SK-N-SH (cell line): ENCODE data around the gene HAUS3.

Experiments used
- ELF1 ChIP-seq: IDR thresholded peaks from 2 replicates; pipeline ENCODE4 v1.4.0; 2012
- GABPA ChIP-seq: IDR thresholded peaks from 2 replicates; pipeline ENCODE4 v1.4.0; 2012; ENCODE audit warnings: low read depth, mild to moderate bottlenecking
- SIN3A ChIP-seq: IDR thresholded peaks from 2 replicates; pipeline ENCODE4 v1.6.1; 2012; ENCODE audit warnings: low read depth, mild to moderate bottlenecking, low read length, moderate library complexity, borderline replicate concordance
- TAF1 ChIP-seq: IDR thresholded peaks from 2 replicates; pipeline ENCODE4 v1.6.1; 2012; ENCODE audit warnings: low read depth, mild to moderate bottlenecking, low read length, moderate library complexity, borderline replicate concordance
- USF2 ChIP-seq: fragments of 150-350 bp; IDR thresholded peaks from 2 replicates; pipeline ENCODE4 v1.6.1; 2017; ENCODE audit warnings: antibody characterized with exemption, low read length, low read depth, borderline replicate concordance
- TF ChIP-seq, protein P1 (sequence below): fragments of 200-600 bp; sonication (generic); IDR thresholded peaks from 2 replicates; pipeline ENCODE4 v1.6.1; 2017; ENCODE audit warnings: antibody characterized with exemption, mild to moderate bottlenecking, moderate library complexity

DNA sequence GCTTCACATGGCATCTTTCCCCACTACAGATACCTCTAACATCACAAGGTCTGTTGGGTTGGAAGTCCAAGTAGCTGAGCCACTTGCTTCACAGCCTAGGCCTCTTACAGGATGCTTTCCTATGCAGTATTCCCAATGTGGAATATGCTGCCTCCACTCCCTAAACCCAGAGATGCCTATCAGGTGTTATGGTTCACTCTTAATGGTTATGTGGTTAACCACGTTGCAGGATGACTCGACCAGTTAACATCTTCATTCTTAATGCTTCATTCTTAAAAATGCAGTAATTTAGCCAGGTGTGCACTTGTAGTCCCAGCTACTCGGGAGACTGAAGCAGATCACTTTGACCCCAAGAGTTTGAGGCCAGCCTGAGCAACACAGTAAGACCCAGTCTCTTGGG lies 24.2 kb downstream of the HAUS3 start:
- TF ChIP-seq ELF1 (no peak), TAF1 (no peak), GABPA (no peak), USF2 (no peak), SIN3A (no peak)
- TF ChIP-seq, protein P1, sequence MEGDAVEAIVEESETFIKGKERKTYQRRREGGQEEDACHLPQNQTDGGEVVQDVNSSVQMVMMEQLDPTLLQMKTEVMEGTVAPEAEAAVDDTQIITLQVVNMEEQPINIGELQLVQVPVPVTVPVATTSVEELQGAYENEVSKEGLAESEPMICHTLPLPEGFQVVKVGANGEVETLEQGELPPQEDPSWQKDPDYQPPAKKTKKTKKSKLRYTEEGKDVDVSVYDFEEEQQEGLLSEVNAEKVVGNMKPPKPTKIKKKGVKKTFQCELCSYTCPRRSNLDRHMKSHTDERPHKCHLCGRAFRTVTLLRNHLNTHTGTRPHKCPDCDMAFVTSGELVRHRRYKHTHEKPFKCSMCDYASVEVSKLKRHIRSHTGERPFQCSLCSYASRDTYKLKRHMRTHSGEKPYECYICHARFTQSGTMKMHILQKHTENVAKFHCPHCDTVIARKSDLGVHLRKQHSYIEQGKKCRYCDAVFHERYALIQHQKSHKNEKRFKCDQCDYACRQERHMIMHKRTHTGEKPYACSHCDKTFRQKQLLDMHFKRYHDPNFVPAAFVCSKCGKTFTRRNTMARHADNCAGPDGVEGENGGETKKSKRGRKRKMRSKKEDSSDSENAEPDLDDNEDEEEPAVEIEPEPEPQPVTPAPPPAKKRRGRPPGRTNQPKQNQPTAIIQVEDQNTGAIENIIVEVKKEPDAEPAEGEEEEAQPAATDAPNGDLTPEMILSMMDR: no peak
